Central memory CD8-positive, alpha-beta T cell (primary cell): Measurements from ENCODE around the gene ARHGAP23.
"Not testable (repeated sequence)": the region's sequence is repeated elsewhere in the genome, so short reads cannot be mapped to it uniquely, and the experiment has no call there.

Source experiments
- ATAC-seq: fragments of 150-1000 bp; cut with Tn5 transposase; replicated peaks from 2 replicates; pipeline ENCODE4 v1.10.0; 2022; ENCODE audit warnings: mild to moderate bottlenecking, moderate FRiP score, moderate number of reproducible peaks; ENCODE audit not compliant: poor library complexity, severe bottlenecking; ENCODE audit errors: extremely low read depth
- DNase-seq, 2 donors: peaks; one replicate each; pipeline ENCODE4 v3.0.0; 2021; ENCODE audit warnings: low spot score in 2 of 2
- H3K27ac Mint-ChIP-seq: one replicate; pipeline ENCODE4 v1.8.0; 2022; ENCODE audit warnings: low read depth, mild to moderate bottlenecking, moderate library complexity, mixed read lengths
- H3K27me3 Mint-ChIP-seq: one replicate; pipeline ENCODE4 v1.8.0; 2022; ENCODE audit warnings: mixed read lengths
- H3K36me3 Mint-ChIP-seq: one replicate; pipeline ENCODE4 v1.8.0; 2022; ENCODE audit warnings: mild to moderate bottlenecking, moderate library complexity, mixed read lengths; ENCODE audit not compliant: insufficient read depth
- H3K4me1 Mint-ChIP-seq: one replicate; pipeline ENCODE4 v1.8.0; 2022; ENCODE audit warnings: mixed read lengths
- H3K4me3 Mint-ChIP-seq: one replicate; pipeline ENCODE4 v1.8.0; 2022; ENCODE audit warnings: mild to moderate bottlenecking, moderate library complexity, mixed read lengths
- H3K9me3 Mint-ChIP-seq: one replicate; pipeline ENCODE4 v1.8.0; 2022; ENCODE audit warnings: mixed read lengths

The ARHGAP23 gene

GRCh38 chr17:38511150-38512108 lies 83.2 kb downstream of the ARHGAP23 start:
- no peak for DNase-seq
- H3K4me1 Mint-ChIP-seq = peaks cover 16% of the 10 kb centered on the region
- ATAC-seq = no peak
- H3K36me3 Mint-ChIP-seq = no peaks in the 10 kb centered on the region
- peaks cover 47% of the 10 kb centered on the region for H3K27me3 Mint-ChIP-seq
- no peak overlapping the region for H3K27ac Mint-ChIP-seq
- H3K9me3 Mint-ChIP-seq = no peaks in the 10 kb centered on the region
- H3K4me3 Mint-ChIP-seq = no peak overlapping the region

GRCh38 chr17:38512473-38513058 lies 84.3 kb downstream of the ARHGAP23 start:
- DNase-seq (no peak), ATAC-seq (no peak)
- Mint-ChIP-seq H3K27ac (no peak overlapping the region), H3K4me3 (no peak overlapping the region), H3K27me3 (peaks cover 44% of the 10 kb centered on the region), H3K36me3 (no peaks in the 10 kb centered on the region), H3K4me1 (peaks cover 16% of the 10 kb centered on the region), H3K9me3 (no peaks in the 10 kb centered on the region)

- H3K36me3 Mint-ChIP-seq, H3K27ac Mint-ChIP-seq, H3K9me3 Mint-ChIP-seq, H3K4me1 Mint-ChIP-seq, H3K4me3 Mint-ChIP-seq, DNase-seq, ATAC-seq: not testable (repeated sequence)
- peaks cover 49% of the 10 kb centered on the region for H3K27me3 Mint-ChIP-seq
Observed at GRCh38 chr17:38526526-38526925, 98.3 kb downstream of the ARHGAP23 start.

GRCh38 chr17:38528141-38528540 lies 99.9 kb downstream of the ARHGAP23 start:
- H3K9me3 Mint-ChIP-seq, H3K4me1 Mint-ChIP-seq, H3K4me3 Mint-ChIP-seq, H3K36me3 Mint-ChIP-seq, ATAC-seq, DNase-seq: not testable (repeated sequence)
- peaks cover 65% of the 10 kb centered on the region for H3K27me3 Mint-ChIP-seq
- H3K27ac Mint-ChIP-seq = peak overlapping the region; percentile 48

GRCh38 chr17:38530856-38531255 lies 102.6 kb downstream of the ARHGAP23 start:
- H3K9me3 Mint-ChIP-seq = not testable (repeated sequence)
- H3K27me3 Mint-ChIP-seq = peaks cover 68% of the 10 kb centered on the region

GRCh38 chr17:38531761-38532160 lies 103.5 kb downstream of the ARHGAP23 start:
- H3K4me1 Mint-ChIP-seq, H3K4me3 Mint-ChIP-seq, H3K27ac Mint-ChIP-seq, H3K9me3 Mint-ChIP-seq, DNase-seq, ATAC-seq, H3K36me3 Mint-ChIP-seq: not testable (repeated sequence)
- H3K27me3 Mint-ChIP-seq = peaks cover 77% of the 10 kb centered on the region

More at GRCh38 chr17:38530856-38531255, 102.6 kb downstream of the ARHGAP23 start:
- not testable (repeated sequence) for ATAC-seq, H3K4me3 Mint-ChIP-seq, H3K27ac Mint-ChIP-seq, H3K36me3 Mint-ChIP-seq, H3K4me1 Mint-ChIP-seq, DNase-seq

- Mint-ChIP-seq H3K27me3 (peaks cover 84% of the 10 kb centered on the region), H3K9me3 (no peaks in the 10 kb centered on the region), H3K27ac (no peak overlapping the region), H3K36me3 (no peaks in the 10 kb centered on the region), H3K4me1 (no peaks in the 10 kb centered on the region), H3K4me3 (no peak overlapping the region)
- DNase-seq (no peak), ATAC-seq (no peak)
Observed at GRCh38 chr17:38532451-38532850, 104.2 kb downstream of the ARHGAP23 start.

GRCh38 chr17:38533241-38533640 lies 105.0 kb downstream of the ARHGAP23 start:
- Mint-ChIP-seq H3K4me1 (no peaks in the 10 kb centered on the region), H3K27me3 (peaks cover 76% of the 10 kb centered on the region), H3K4me3 (no peak overlapping the region), H3K27ac (no peak overlapping the region), H3K9me3 (no peaks in the 10 kb centered on the region), H3K36me3 (no peaks in the 10 kb centered on the region)
- DNase-seq (no peak), ATAC-seq (no peak)

GRCh38 chr17:38533866-38534497 lies 105.7 kb downstream of the ARHGAP23 start:
- Mint-ChIP-seq H3K36me3 (no peaks in the 10 kb centered on the region), H3K27me3 (peaks cover 75% of the 10 kb centered on the region), H3K27ac (no peak overlapping the region), H3K9me3 (no peaks in the 10 kb centered on the region), H3K4me3 (no peak overlapping the region), H3K4me1 (no peaks in the 10 kb centered on the region)
- DNase-seq (no peak), ATAC-seq (no peak)

GRCh38 chr17:38534498-38534885 lies 106.2 kb downstream of the ARHGAP23 start:
- Mint-ChIP-seq H3K4me3 (no peak overlapping the region), H3K36me3 (no peaks in the 10 kb centered on the region), H3K4me1 (no peaks in the 10 kb centered on the region), H3K9me3 (no peaks in the 10 kb centered on the region), H3K27ac (no peak overlapping the region), H3K27me3 (peaks cover 77% of the 10 kb centered on the region)
- no peak for DNase-seq
- no peak for ATAC-seq

- Mint-ChIP-seq H3K36me3 (no peaks in the 10 kb centered on the region), H3K27ac (no peak overlapping the region), H3K9me3 (no peaks in the 10 kb centered on the region), H3K4me1 (no peaks in the 10 kb centered on the region), H3K27me3 (peaks cover 77% of the 10 kb centered on the region), H3K4me3 (no peak overlapping the region)
- ATAC-seq (no peak), DNase-seq (no peak)
Observed at GRCh38 chr17:38535886-38536285, 107.6 kb downstream of the ARHGAP23 start.

GRCh38 chr17:38536661-38537060 lies 108.4 kb downstream of the ARHGAP23 start:
- peaks cover 78% of the 10 kb centered on the region for H3K27me3 Mint-ChIP-seq
- no peak for ATAC-seq
- no peak for DNase-seq

More at GRCh38 chr17:38536661-38537060, 108.4 kb downstream of the ARHGAP23 start:
- H3K36me3 Mint-ChIP-seq = no peaks in the 10 kb centered on the region
- H3K9me3 Mint-ChIP-seq = no peaks in the 10 kb centered on the region
- no peak overlapping the region for H3K27ac Mint-ChIP-seq
- H3K4me3 Mint-ChIP-seq = no peak overlapping the region
- H3K4me1 Mint-ChIP-seq = no peaks in the 10 kb centered on the region
